K562 (cell line): ENCODE data around the gene CLIP1. TPM values are rescaled to one million over a fixed set of nuclear protein-coding genes. Genes with fewer than 3 reads are reported as not detected.
A peak's percentile ranks its signal among the peaks of the same experiment; 100 is the strongest.

Experiments
- ATAC-seq: fragments of 200-7000 bp; cut with Tn5 transposase; 3 replicates; pipeline ENCODE4 v1.9.1; 2020; ENCODE audit warnings: moderate library complexity
- BruUV-seq: library from RNA; stranded (reverse); fragments of 400-500 nt; replicated peaks from 2 replicates; lab custom pipeline; 2021; lab: Mats Ljungman, UMichigan
- CTCF ChIA-PET: fragments of 300-600 bp; formaldehyde crosslinking; extraction: SDS; loops from one replicate; lab custom pipeline; 2021; ENCODE audit warnings: low intra/inter-chr PET ratio; lab: Yijun Ruan, JAX
- POLR2A ChIA-PET: fragments of 300-600, 350-650 bp; sonication (Branson Sonifier 250); formaldehyde crosslinking; extraction: SDS; loops from one replicate; lab custom pipeline; 2021; ENCODE audit warnings: antibody characterized with exemption, inconsistent platforms; lab: Yijun Ruan, JAX
- DNase-seq, 4 experiments: peaks; one replicate each; pipeline versions ENCODE4 v3.0.0 to v3.0.0-alpha.2; 2011 to 2018; ENCODE audit warnings: low spot score in 3 of 4, mixed read lengths in 3 of 4; ENCODE audit errors: extremely low read depth in 1 of 4
- FAIRE-seq: peaks from 2 replicates; lab custom pipeline; 2011; peaks lifted over from hg19 to GRCh38; lab: Jason Lieb, UNC
- H2AFZ ChIP-seq: 2 replicates; pipeline ENCODE4 v1.6.0; 2011; ENCODE audit warnings: low read depth, low read length, control low read depth, inconsistent platforms
- H3K27ac ChIP-seq: fragments of 200-600 bp; 3 replicates; pipeline ENCODE4 v1.8.0; 2011; ENCODE audit warnings: low read depth, mild to moderate bottlenecking, control low read depth, inconsistent platforms, low read length, moderate library complexity, mixed read lengths; ENCODE audit errors: extremely low read depth
- H3K27me3 ChIP-seq, 2 experiments: fragments of 300-600 bp in 1 of 2; 2 replicates in 1 of 2; 3 replicates in 1 of 2; pipeline versions ENCODE4 v1.6.0 to v1.8.0; 2011; ENCODE audit warnings: inconsistent platforms in 2 of 2, low read length in 2 of 2, mild to moderate bottlenecking in 1 of 2, mixed read lengths in 1 of 2, moderate library complexity in 1 of 2; ENCODE audit not compliant: control insufficient read depth in 2 of 2, insufficient read depth in 2 of 2
- H3K36me3 ChIP-seq: fragments of 300-600 bp; 3 replicates; pipeline ENCODE4 v1.8.0; 2011; ENCODE audit warnings: mild to moderate bottlenecking, low read length, inconsistent platforms; ENCODE audit not compliant: control insufficient read depth, insufficient read depth
- H3K4me1 ChIP-seq, 2 experiments: fragments of 200-600 bp in 1 of 2; replicated peaks in 1 of 2; 2 replicates in 1 of 2; 3 replicates in 1 of 2; pipeline versions ENCODE4 v1.5.1 to v1.8.0; 2011; ENCODE audit warnings: inconsistent platforms in 2 of 2, low read length in 2 of 2, mild to moderate bottlenecking in 1 of 2, mixed read lengths in 1 of 2, moderate library complexity in 1 of 2; ENCODE audit not compliant: control insufficient read depth in 2 of 2, insufficient read depth in 2 of 2
- H3K4me2 ChIP-seq: 2 replicates; pipeline ENCODE4 v1.6.1; 2011; ENCODE audit warnings: low read length, control low read depth, inconsistent platforms, mixed read lengths; ENCODE audit not compliant: insufficient read depth
- H3K4me3 ChIP-seq: fragments of 200-600 bp; sonication (generic), shearing (Covaris generic); 2 replicates; pipeline ENCODE4 v1.5.1; 2016; ENCODE audit warnings: control low read depth, inconsistent platforms
- H3K79me2 ChIP-seq: fragments of 200-600 bp; 3 replicates; pipeline ENCODE4 v1.8.0; 2011; ENCODE audit warnings: low read length, inconsistent platforms; ENCODE audit not compliant: control insufficient read depth, insufficient read depth
- H3K9ac ChIP-seq, 2 experiments: 2 replicates each; pipeline versions ENCODE4 v1.6.0 to v1.6.1; 2011; ENCODE audit warnings: low read depth in 2 of 2, low read length in 2 of 2, control low read depth in 1 of 2, inconsistent platforms in 1 of 2, mild to moderate bottlenecking in 1 of 2, mixed read lengths in 1 of 2; ENCODE audit not compliant: insufficient read depth in 1 of 2
- H3K9me1 ChIP-seq: one replicate; pipeline ENCODE4 v1.6.0; 2011; ENCODE audit warnings: inconsistent platforms, mild to moderate bottlenecking, low read length, moderate library complexity; ENCODE audit not compliant: control insufficient read depth, insufficient read depth
- H3K9me3 ChIP-seq: replicated peaks from 2 replicates; pipeline ENCODE4 v1.5.1; 2011; ENCODE audit warnings: low read depth, low read length, inconsistent platforms; ENCODE audit not compliant: control insufficient read depth, insufficient read depth
- H4K20me1 ChIP-seq: replicated peaks from 2 replicates; pipeline ENCODE4 v1.6.1; 2011; ENCODE audit warnings: low read length, inconsistent platforms, mixed read lengths; ENCODE audit not compliant: control insufficient read depth, insufficient read depth
- ETV1 ChIP-seq: fragments of 450-650 bp; conservative IDR thresholded peaks from 2 replicates; pipeline ENCODE4 v1.6.1; 2016; ENCODE audit warnings: missing genetic modification characterization, control low read depth, low read depth, missing compliant biosample characterization
- FOXA3 ChIP-seq, 2 experiments: fragments of 450-650 bp in 1 of 2; sonication (generic) in 1 of 2; formaldehyde crosslinking; IDR thresholded peaks in 1 of 2; conservative IDR thresholded peaks in 1 of 2; 2 replicates each; pipeline versions ENCODE4 v1.4.0 to v1.8.0; 2020 to 2022; ENCODE audit warnings: mild to moderate bottlenecking in 2 of 2, missing genetic modification reagents in 1 of 2
- HLTF ChIP-seq: fragments of 450-650 bp; IDR thresholded peaks from 2 replicates; pipeline ENCODE4 v1.6.1; 2016
- MEIS2 ChIP-seq: fragments of 450-650 bp; IDR thresholded peaks from 2 replicates; pipeline ENCODE4 v1.6.1; 2014; ENCODE audit warnings: mild to moderate bottlenecking; ENCODE audit not compliant: partially characterized antibody
- MIER1 ChIP-seq: fragments of 450-650 bp; IDR thresholded peaks from 2 replicates; pipeline ENCODE4 v1.6.1; 2016; ENCODE audit warnings: antibody characterized with exemption, mild to moderate bottlenecking, low read depth
- MTF1 ChIP-seq: fragments of 250-450 bp; sonication (Bioruptor Pico); IDR thresholded peaks from 2 replicates; pipeline ENCODE4 v1.9.0; 2021; ENCODE audit warnings: moderate library complexity, mild to moderate bottlenecking, inconsistent platforms, borderline replicate concordance
- POLR2H ChIP-seq: IDR thresholded peaks from 2 replicates; pipeline ENCODE4 v1.6.1; 2016; ENCODE audit warnings: missing genetic modification characterization, low read depth, mild to moderate bottlenecking, control low read depth, missing compliant biosample characterization, moderate library complexity
- ZNF699 ChIP-seq: fragments of 250-450 bp; sonication (Bioruptor Pico); IDR thresholded peaks from 2 replicates; pipeline ENCODE4 v1.8.0; 2021; ENCODE audit warnings: mild to moderate bottlenecking, moderate library complexity; ENCODE audit not compliant: insufficient replicate concordance
- WGBS: fragments of 100-300 bp; shearing (Covaris generic); methylation state at CpG from one replicate; pipeline ENCODE4 v1.1.6; 2016; ENCODE audit warnings: low coverage, mixed read lengths; ENCODE audit not compliant: insufficient coverage; ENCODE audit errors: missing lambda C conversion rate; 5-methylcytosine and 5-hydroxymethylcytosine counted together
- in situ Hi-C: fragments of 300-500 bp; cut with MboI; formaldehyde crosslinking; loops from 4 replicates; pipeline ENCODE4 v1.15.0; 2018; ENCODE audit warnings: inconsistent platforms, mixed read lengths
- intact Hi-C: fragments of 100-400 bp; cut with micrococcal nuclease; formaldehyde crosslinking; loops from 2 replicates; pipeline ENCODE4 v1.14.2; 2022
- polyA plus RNA-seq, 8 experiments: library from polyadenylated mRNA; depleted of rRNA in 4 of 8; stranded (reverse) in 5 of 8; unstranded in 3 of 8; fragments of >200 nt; fragmentation: Nextera tagmentation in 2 of 8; fragmentation: Illumina TruSeq in 1 of 8; extraction: Ambion mirVana in 2 of 8; extraction: Trizol in 1 of 8; gene quantifications; 2 replicates each; pipeline versions ENCODE4 v1.2.1 to v1.2.3, GENCODE V29; 2011 to 2014; ENCODE audit warnings: inconsistent platforms in 1 of 8, missing spikeins in 1 of 8
- total RNA-seq, 7 experiments: library from RNA; depleted of rRNA in 6 of 7; stranded (reverse); fragments of >200 nt in 6 of 7; fragmentation: Illumina TruSeq in 2 of 7; extraction: Trizol in 2 of 7; gene quantifications; 2 replicates each; pipeline versions ENCODE4 v1.2.1 to v1.2.3, GENCODE V29; 2011 to 2021; ENCODE audit warnings: low replicate concordance in 1 of 7
- TF ChIP-seq, protein P1 (sequence below), 2 experiments: IDR thresholded peaks in 1 of 2; conservative IDR thresholded peaks in 1 of 2; 2 replicates each; pipeline ENCODE4 v1.6.1; 2016; ENCODE audit warnings: low read depth in 2 of 2, mild to moderate bottlenecking in 1 of 2, missing compliant biosample characterization in 1 of 2, missing genetic modification characterization in 1 of 2, moderate library complexity in 1 of 2
- TF ChIP-seq, protein P2 (sequence below): fragments of 250-450 bp; sonication (Bioruptor Pico); IDR thresholded peaks from 2 replicates; pipeline ENCODE4 v1.4.0; 2020; ENCODE audit warnings: mild to moderate bottlenecking, moderate library complexity
- TF ChIP-seq, protein P3 (sequence below): fragments of 450-650 bp; IDR thresholded peaks from 2 replicates; pipeline ENCODE4 v1.6.1; 2016

Gene CLIP1
- total and polyA plus RNA-seq, 9 of the 15 experiments (the other 6 are each of a cell fraction or from before 2014, with no cell fraction given): 5.8 to 33.9 (median 27.6) TPM

DNA sequence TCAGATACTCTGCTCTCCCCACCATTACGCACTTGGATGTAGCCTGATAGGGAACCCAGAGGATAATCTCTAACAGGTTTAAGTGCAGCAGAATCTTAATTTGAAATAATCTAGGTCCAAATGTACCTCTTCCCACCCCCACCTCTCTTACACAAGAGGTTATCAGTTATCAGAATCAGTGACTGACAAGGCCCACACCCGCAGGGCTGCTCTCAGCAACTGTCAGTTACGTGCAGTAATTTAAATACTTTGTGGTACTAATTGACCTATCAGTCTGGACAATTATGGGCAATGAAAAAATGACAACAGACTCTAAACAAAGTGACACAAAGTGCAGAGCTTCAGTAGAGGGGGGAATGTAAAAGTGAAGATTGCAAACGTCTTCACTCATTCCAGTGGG is 74.0 kb downstream of the CLIP1 start:
- H3K9me1 ChIP-seq: no peaks in the 10 kb centered on the region
- ATAC-seq (peak; percentile 37; the same call in 2 of the 3 replicates), DNase-seq (no peak), FAIRE-seq (no peak)
- no peaks in the 10 kb centered on the region for H3K9me3 ChIP-seq
- H3K4me3 ChIP-seq: no peak overlapping the region
- in situ Hi-C loops: no loop called here
- no peaks in the 10 kb centered on the region for H4K20me1 ChIP-seq
- 22% methylated on average over 4 of the region's 4 CpGs for WGBS
- intact Hi-C loops: no loop called here
- no peaks in the 10 kb centered on the region for H3K27me3 ChIP-seq
- peaks cover 3 to 10% of the 10 kb centered on the region in 2 experiments; a peak in 2 of 5 replicates for H3K4me1 ChIP-seq
- H2AFZ ChIP-seq: no peak overlapping the region
- CTCF ChIA-PET: no interaction called here
- H3K36me3 ChIP-seq: peaks cover 24% of the 10 kb centered on the region; the same call in 2 of the 3 replicates
- H3K27ac ChIP-seq: no peak overlapping the region
- no peak overlapping the region for H3K9ac ChIP-seq
- POLR2A ChIA-PET: interaction anchor here (1.7 kb wide), 1 partner anchor 12 kb away, joined by 4 read pairs; no protein-coding TSS in a partner anchor
- H3K4me2 ChIP-seq: no peak overlapping the region
- H3K79me2 ChIP-seq: no peaks in the 10 kb centered on the region
- BruUV-seq: no TSS peak
- TF ChIP-seq MIER1: no peak
- no peak for TF ChIP-seq POLR2H (tag)
- TF ChIP-seq HLTF: no peak
- TF ChIP-seq ZNF699: no peak
- TF ChIP-seq, protein P1, sequence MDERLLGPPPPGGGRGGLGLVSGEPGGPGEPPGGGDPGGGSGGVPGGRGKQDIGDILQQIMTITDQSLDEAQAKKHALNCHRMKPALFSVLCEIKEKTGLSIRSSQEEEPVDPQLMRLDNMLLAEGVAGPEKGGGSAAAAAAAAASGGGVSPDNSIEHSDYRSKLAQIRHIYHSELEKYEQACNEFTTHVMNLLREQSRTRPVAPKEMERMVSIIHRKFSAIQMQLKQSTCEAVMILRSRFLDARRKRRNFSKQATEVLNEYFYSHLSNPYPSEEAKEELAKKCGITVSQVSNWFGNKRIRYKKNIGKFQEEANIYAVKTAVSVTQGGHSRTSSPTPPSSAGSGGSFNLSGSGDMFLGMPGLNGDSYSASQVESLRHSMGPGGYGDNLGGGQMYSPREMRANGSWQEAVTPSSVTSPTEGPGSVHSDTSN (CRISPR knock-in tag; IDR thresholded peaks at IDR 0.05; ENCODE audit: low read depth): no peak
- TF ChIP-seq, protein P1 (tag; conservative IDR thresholded peaks at IDR 0.05; ENCODE audit: low read depth): peak; percentile 29; the same call in 1 of the 2 replicates
- TF ChIP-seq ETV1 (tag): no peak
- TF ChIP-seq, protein P2, sequence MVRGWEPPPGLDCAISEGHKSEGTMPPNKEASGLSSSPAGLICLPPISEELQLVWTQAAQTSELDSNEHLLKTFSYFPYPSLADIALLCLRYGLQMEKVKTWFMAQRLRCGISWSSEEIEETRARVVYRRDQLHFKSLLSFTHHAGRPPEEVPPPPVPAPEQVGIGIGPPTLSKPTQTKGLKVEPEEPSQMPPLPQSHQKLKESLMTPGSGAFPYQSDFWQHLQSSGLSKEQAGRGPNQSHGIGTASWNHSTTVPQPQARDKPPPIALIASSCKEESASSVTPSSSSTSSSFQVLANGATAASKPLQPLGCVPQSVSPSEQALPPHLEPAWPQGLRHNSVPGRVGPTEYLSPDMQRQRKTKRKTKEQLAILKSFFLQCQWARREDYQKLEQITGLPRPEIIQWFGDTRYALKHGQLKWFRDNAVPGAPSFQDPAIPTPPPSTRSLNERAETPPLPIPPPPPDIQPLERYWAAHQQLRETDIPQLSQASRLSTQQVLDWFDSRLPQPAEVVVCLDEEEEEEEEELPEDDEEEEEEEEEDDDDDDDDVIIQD (CRISPR knock-in tag): no peak
- TF ChIP-seq, protein P3, sequence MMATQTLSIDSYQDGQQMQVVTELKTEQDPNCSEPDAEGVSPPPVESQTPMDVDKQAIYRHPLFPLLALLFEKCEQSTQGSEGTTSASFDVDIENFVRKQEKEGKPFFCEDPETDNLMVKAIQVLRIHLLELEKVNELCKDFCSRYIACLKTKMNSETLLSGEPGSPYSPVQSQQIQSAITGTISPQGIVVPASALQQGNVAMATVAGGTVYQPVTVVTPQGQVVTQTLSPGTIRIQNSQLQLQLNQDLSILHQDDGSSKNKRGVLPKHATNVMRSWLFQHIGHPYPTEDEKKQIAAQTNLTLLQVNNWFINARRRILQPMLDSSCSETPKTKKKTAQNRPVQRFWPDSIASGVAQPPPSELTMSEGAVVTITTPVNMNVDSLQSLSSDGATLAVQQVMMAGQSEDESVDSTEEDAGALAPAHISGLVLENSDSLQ: peak; percentile 92
- TF ChIP-seq FOXA3 (CRISPR knock-in tag; conservative IDR thresholded peaks at IDR 0.05 in 1 of 2, IDR thresholded peaks at IDR 0.05 in 1 of 2): no peak
- peak; percentile 52 for TF ChIP-seq MEIS2
- TF ChIP-seq MTF1: no peak
